H9 (cell line): ENCODE results near the gene KANK2. TPM values are rescaled to one million over a fixed set of nuclear protein-coding genes. Genes with fewer than 3 reads are reported as not detected.
A peak's percentile ranks its signal among the peaks of the same experiment; 100 is the strongest.

Experiments used
- DNase-seq: peaks from one replicate; pipeline ENCODE4 v3.0.0-alpha.2; 2017
- H2AFZ ChIP-seq: one replicate; pipeline ENCODE4 v1.6.1; 2013; ENCODE audit warnings: mild to moderate bottlenecking, low read length, control low read depth, moderate library complexity
- H2AK5ac ChIP-seq: 2 replicates; pipeline ENCODE4 v1.6.1; 2013; ENCODE audit warnings: low read length, control low read depth, mixed read lengths; ENCODE audit not compliant: insufficient read length
- H2BK120ac ChIP-seq: one replicate; pipeline ENCODE4 v1.6.1; 2013; ENCODE audit warnings: low read depth, mild to moderate bottlenecking, low read length, control low read depth, inconsistent platforms; ENCODE audit not compliant: poor library complexity, severe bottlenecking
- H2BK12ac ChIP-seq: 2 replicates; pipeline ENCODE4 v1.6.1; 2013; ENCODE audit warnings: low read length, control low read depth, mixed read lengths, low read depth; ENCODE audit not compliant: insufficient read length
- H2BK15ac ChIP-seq: 2 replicates; pipeline ENCODE4 v1.6.1; 2013; ENCODE audit warnings: low read depth, low read length, control low read depth
- H2BK20ac ChIP-seq: one replicate; pipeline ENCODE4 v1.6.1; 2013; ENCODE audit warnings: low read depth, mild to moderate bottlenecking, low read length, control low read depth, inconsistent platforms; ENCODE audit not compliant: poor library complexity, severe bottlenecking
- H2BK5ac ChIP-seq: 2 replicates; pipeline ENCODE4 v1.6.1; 2013; ENCODE audit warnings: low read length, control low read depth, mixed read lengths; ENCODE audit not compliant: insufficient read length
- H3K14ac ChIP-seq: 2 replicates; pipeline ENCODE4 v1.6.1; 2013; ENCODE audit warnings: low read length, control low read depth; ENCODE audit not compliant: insufficient read depth
- H3K18ac ChIP-seq: 2 replicates; pipeline ENCODE4 v1.6.1; 2013; ENCODE audit warnings: low read depth, mild to moderate bottlenecking, mixed read lengths, low read length, control low read depth; ENCODE audit not compliant: insufficient read length
- H3K23ac ChIP-seq: 2 replicates; pipeline ENCODE4 v1.6.1; 2013; ENCODE audit warnings: low read length, control low read depth, mixed read lengths, low read depth; ENCODE audit not compliant: insufficient read length
- H3K23me2 ChIP-seq: 2 replicates; pipeline ENCODE4 v1.6.1; 2013; ENCODE audit warnings: low read depth, mild to moderate bottlenecking, mixed read lengths, low read length, control low read depth; ENCODE audit not compliant: insufficient read length, poor library complexity, severe bottlenecking
- H3K27ac ChIP-seq: 2 replicates; pipeline ENCODE4 v1.5.1; 2013; ENCODE audit warnings: low read length, control low read depth, mixed read lengths, low read depth; ENCODE audit not compliant: insufficient read length
- H3K27me3 ChIP-seq: 2 replicates; pipeline ENCODE4 v1.6.1; 2013; ENCODE audit warnings: low read length, control low read depth, inconsistent platforms; ENCODE audit not compliant: insufficient read depth
- H3K4ac ChIP-seq: 2 replicates; pipeline ENCODE4 v1.6.1; 2013; ENCODE audit warnings: low read depth, mild to moderate bottlenecking, control low read depth, inconsistent platforms, low read length, moderate library complexity
- H3K4me1 ChIP-seq: 2 replicates; pipeline ENCODE4 v1.6.1; 2013; ENCODE audit warnings: low read length, control low read depth, inconsistent platforms; ENCODE audit not compliant: insufficient read depth
- H3K4me2 ChIP-seq: 2 replicates; pipeline ENCODE4 v1.6.1; 2013; ENCODE audit warnings: low read length, control low read depth, mixed read lengths; ENCODE audit not compliant: insufficient read length, insufficient read depth
- H3K56ac ChIP-seq: 2 replicates; pipeline ENCODE4 v1.6.1; 2013; ENCODE audit warnings: low read depth, mild to moderate bottlenecking, mixed read lengths, low read length, control low read depth; ENCODE audit not compliant: insufficient read length
- H3K79me1 ChIP-seq: 2 replicates; pipeline ENCODE4 v1.6.1; 2013; ENCODE audit warnings: low read depth, mild to moderate bottlenecking, moderate library complexity, low read length, control low read depth, inconsistent platforms; ENCODE audit not compliant: insufficient read depth, poor library complexity, severe bottlenecking
- H3K79me2 ChIP-seq: 2 replicates; pipeline ENCODE4 v1.6.1; 2013; ENCODE audit warnings: low read length, control low read depth, inconsistent platforms; ENCODE audit not compliant: insufficient read depth
- H3K9ac ChIP-seq: 2 replicates; pipeline ENCODE4 v1.6.1; 2013; ENCODE audit warnings: low read length, control low read depth, mixed read lengths; ENCODE audit not compliant: insufficient read length; ENCODE audit errors: extremely low read depth
- H3K9me3 ChIP-seq: one replicate; pipeline ENCODE4 v1.6.1; 2013; ENCODE audit warnings: low read depth, low read length, inconsistent platforms; ENCODE audit not compliant: control insufficient read depth
- H3T11ph ChIP-seq: one replicate; pipeline ENCODE4 v1.6.1; 2013; ENCODE audit warnings: mild to moderate bottlenecking, low read length, control low read depth, inconsistent platforms
- H4K20me1 ChIP-seq: one replicate; pipeline ENCODE4 v1.6.1; 2013; ENCODE audit not compliant: control insufficient read depth, insufficient read length, insufficient read depth
- H4K5ac ChIP-seq: 2 replicates; pipeline ENCODE4 v1.6.1; 2013; ENCODE audit warnings: low read depth, mild to moderate bottlenecking, mixed read lengths, low read length, control low read depth; ENCODE audit not compliant: insufficient read length
- H4K8ac ChIP-seq: replicated peaks from 2 replicates; pipeline ENCODE4 v1.6.1; 2013; ENCODE audit warnings: low read length, control low read depth, mixed read lengths, low read depth; ENCODE audit not compliant: insufficient read length
- H4K91ac ChIP-seq: 2 replicates; pipeline ENCODE4 v1.6.1; 2013; ENCODE audit warnings: low read depth, mild to moderate bottlenecking, moderate library complexity, mixed read lengths, low read length, control low read depth; ENCODE audit not compliant: insufficient read length
- H3K27ac Mint-ChIP-seq, 3 experiments: 2 replicates in 2 of 3; 3 replicates in 1 of 3; pipeline ENCODE4 v1.8.0; 2020 to 2021; ENCODE audit warnings: mixed read lengths in 3 of 3, mild to moderate bottlenecking in 1 of 3, moderate library complexity in 1 of 3
- H3K27me3 Mint-ChIP-seq: 2 replicates; pipeline ENCODE4 v1.8.0; 2021; ENCODE audit warnings: low read depth, mild to moderate bottlenecking, moderate library complexity, mixed read lengths
- H3K36me3 Mint-ChIP-seq, 3 experiments: 2 replicates in 2 of 3; 3 replicates in 1 of 3; pipeline ENCODE4 v1.8.0; 2020 to 2021; ENCODE audit warnings: low read depth in 3 of 3, mixed read lengths in 3 of 3; ENCODE audit not compliant: insufficient read depth in 1 of 3
- H3K4me1 Mint-ChIP-seq, 2 experiments: 2 replicates each; pipeline ENCODE4 v1.8.0; 2020; ENCODE audit warnings: mixed read lengths in 2 of 2
- H3K4me3 Mint-ChIP-seq, 2 experiments: 2 replicates in 1 of 2; 3 replicates in 1 of 2; pipeline ENCODE4 v1.8.0; 2020 to 2021; ENCODE audit warnings: mild to moderate bottlenecking in 2 of 2, mixed read lengths in 2 of 2, moderate library complexity in 1 of 2
- H3K9me3 Mint-ChIP-seq, 2 experiments: 2 replicates in 1 of 2; 3 replicates in 1 of 2; pipeline ENCODE4 v1.8.0; 2020; ENCODE audit warnings: mild to moderate bottlenecking in 2 of 2, mixed read lengths in 2 of 2, moderate library complexity in 1 of 2
- CTCF ChIP-seq: fragments of 200-600 bp; sonication (generic); conservative IDR thresholded peaks from 3 replicates; pipeline ENCODE4 v1.8.0; 2021; ENCODE audit warnings: antibody characterized with exemption, mild to moderate bottlenecking
- WGBS: extraction: QIAGEN DNeasy Blood & Tissue Kit; methylation state at CpG from one replicate; pipeline ENCODE4 v1.1.7; 2013; ENCODE audit warnings: missing lambda C conversion rate, low lambda C conversion rate, mixed read lengths; ENCODE audit not compliant: insufficient read length; ENCODE audit errors: extremely low coverage; 5-methylcytosine and 5-hydroxymethylcytosine counted together
- total RNA-seq: library from RNA; stranded (reverse); gene quantifications from 2 replicates; pipeline ENCODE4 v1.2.1, GENCODE V29; 2021

The KANK2 gene
- total RNA-seq, 1 experiment from 2014 or later: 42.0 TPM

GRCh38 chr19:11115042-11115441 is 82.3 kb downstream of the KANK2 start:
- Histone ChIP-seq H3K4me2 (no peak overlapping the region), H3K27me3 (no peaks in the 10 kb centered on the region), H2BK20ac (no peak overlapping the region), H2BK12ac (no peak overlapping the region), H4K91ac (no peak overlapping the region), H2AK5ac (no peak overlapping the region), H2BK15ac (no peak overlapping the region), H3K23ac (no peak overlapping the region), H3K27ac (no peak overlapping the region), H3K4me1 (no peaks in the 10 kb centered on the region), H3K56ac (no peak overlapping the region), H3T11ph (no peak overlapping the region), H3K18ac (no peak overlapping the region), H3K79me2 (no peaks in the 10 kb centered on the region), H2BK5ac (no peak overlapping the region), H3K79me1 (no peaks in the 10 kb centered on the region), H3K14ac (no peak overlapping the region), H4K8ac (no peak overlapping the region), H3K9me3 (no peaks in the 10 kb centered on the region), H4K20me1 (peaks cover 5% of the 10 kb centered on the region), H2AFZ (no peak overlapping the region), H2BK120ac (no peak overlapping the region), H3K23me2 (no peaks in the 10 kb centered on the region), H3K9ac (no peak overlapping the region), H3K4ac (no peak overlapping the region), H4K5ac (no peak overlapping the region)
- TF ChIP-seq CTCF: no peak
- Mint-ChIP-seq H3K27me3 (no peaks in the 10 kb centered on the region), H3K4me1 (no peaks in the 10 kb centered on the region), H3K27ac (peak overlapping the region; percentile 23 to 79 (median 35); a peak in 2 of 7 replicates), H3K36me3 (peaks cover 74 to 96% (median 94%) of the 10 kb centered on the region in 3 experiments), H3K4me3 (no peak overlapping the region), H3K9me3 (no peaks in the 10 kb centered on the region)
- no peak for DNase-seq
- no CpG with 5 or more reads among the region's 5 CpGs for WGBS

Other genes starting within 250 kb of the KANK2 start
- gene SMARCA4, start 236.5 kb downstream of the KANK2 start, total RNA-seq: 245 and 261 TPM in 2 replicates
- 81.3 and 92.7 TPM in 2 replicates for gene LDLR, start 108.1 kb downstream of the KANK2 start, total RNA-seq
- gene SPC24, start 41.8 kb downstream of the KANK2 start, total RNA-seq: 50.8 and 51.5 TPM in 2 replicates
- gene ANGPTL8, start 42.1 kb upstream of the KANK2 start, total RNA-seq: not detected in 2 replicates
- gene DOCK6, start 65.0 kb upstream of the KANK2 start, total RNA-seq: 57.9 and 59.4 TPM in 2 replicates
- not detected in 2 replicates for gene TSPAN16, start 98.6 kb upstream of the KANK2 start, total RNA-seq
- gene RAB3D, start 142.1 kb upstream of the KANK2 start, total RNA-seq: 29.4 and 32.8 TPM in 2 replicates
- 69.7 and 73.1 TPM in 2 replicates for gene TMEM205, start 148.7 kb upstream of the KANK2 start, total RNA-seq
- 5.7 and 5.8 TPM in 2 replicates for gene CCDC159, start 149.0 kb upstream of the KANK2 start, total RNA-seq
- gene PLPPR2, start 157.9 kb upstream of the KANK2 start, total RNA-seq: 6.1 and 8.0 TPM in 2 replicates
- gene SWSAP1, start 177.1 kb upstream of the KANK2 start, total RNA-seq: 3.8 and 5.2 TPM in 2 replicates
- 8.9 and 9.3 TPM in 2 replicates for gene EPOR, start 186.8 kb upstream of the KANK2 start, total RNA-seq
- gene RGL3, start 221.8 kb upstream of the KANK2 start, total RNA-seq: 58.5 and 65.9 TPM in 2 replicates
- 2.2 and 2.5 TPM in 2 replicates for gene ODAD3, start 237.6 kb upstream of the KANK2 start, total RNA-seq
- gene PRKCSH, start 238.1 kb upstream of the KANK2 start, total RNA-seq: 431 and 437 TPM in 2 replicates